ENCODE measurements around the gene CCDC6.

DNA sequence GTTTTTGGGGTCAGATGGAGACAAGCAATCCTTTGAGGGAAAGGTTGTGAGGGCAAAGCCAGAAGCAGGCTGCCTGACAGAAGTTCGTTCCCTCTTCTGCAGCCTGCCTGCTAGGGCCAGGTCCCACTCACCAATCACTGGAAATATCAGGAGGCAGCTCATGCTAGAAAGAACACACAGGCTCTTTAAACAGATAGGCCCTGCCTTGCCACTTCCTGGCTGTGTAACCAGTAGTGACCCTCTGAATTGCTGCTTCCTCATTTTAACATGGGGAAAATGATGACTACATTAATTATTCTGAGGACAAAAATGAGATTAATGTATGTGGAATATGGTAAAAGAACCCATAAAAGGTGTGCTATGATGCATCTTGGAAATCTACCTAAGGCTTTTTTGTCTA is 102.6 kb downstream of the CCDC6 start:
- TF ChIP-seq, protein P1, sequence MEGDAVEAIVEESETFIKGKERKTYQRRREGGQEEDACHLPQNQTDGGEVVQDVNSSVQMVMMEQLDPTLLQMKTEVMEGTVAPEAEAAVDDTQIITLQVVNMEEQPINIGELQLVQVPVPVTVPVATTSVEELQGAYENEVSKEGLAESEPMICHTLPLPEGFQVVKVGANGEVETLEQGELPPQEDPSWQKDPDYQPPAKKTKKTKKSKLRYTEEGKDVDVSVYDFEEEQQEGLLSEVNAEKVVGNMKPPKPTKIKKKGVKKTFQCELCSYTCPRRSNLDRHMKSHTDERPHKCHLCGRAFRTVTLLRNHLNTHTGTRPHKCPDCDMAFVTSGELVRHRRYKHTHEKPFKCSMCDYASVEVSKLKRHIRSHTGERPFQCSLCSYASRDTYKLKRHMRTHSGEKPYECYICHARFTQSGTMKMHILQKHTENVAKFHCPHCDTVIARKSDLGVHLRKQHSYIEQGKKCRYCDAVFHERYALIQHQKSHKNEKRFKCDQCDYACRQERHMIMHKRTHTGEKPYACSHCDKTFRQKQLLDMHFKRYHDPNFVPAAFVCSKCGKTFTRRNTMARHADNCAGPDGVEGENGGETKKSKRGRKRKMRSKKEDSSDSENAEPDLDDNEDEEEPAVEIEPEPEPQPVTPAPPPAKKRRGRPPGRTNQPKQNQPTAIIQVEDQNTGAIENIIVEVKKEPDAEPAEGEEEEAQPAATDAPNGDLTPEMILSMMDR (IDR thresholded peaks at IDR 0.05 in 4 of 5, conservative IDR thresholded peaks at IDR 0.05 in 1 of 5), result no peak
- TF ChIP-seq POLR2A (IDR thresholded peaks at IDR 0.05), result no peak

Data from gastrocnemius medialis (tissue), 4 donors.